GM19043 (cell line): Measurements from ENCODE around the gene SPEG.

Experiments used
- ATAC-seq: cut with Tn5 transposase; IDR thresholded peaks from one replicate; pipeline ENCODE4 v1.9.1; 2021; ENCODE audit warnings: low read depth; ENCODE audit not compliant: unreplicated experiment

Gene SPEG

GRCh38 chr2:219441451-219442255, 7.0 kb downstream of the SPEG start:
- ATAC-seq, result no peak

GRCh38 chr2:219442256-219443015, 7.8 kb downstream of the SPEG start:
- ATAC-seq, result no peak

GRCh38 chr2:219443016-219443696, 8.5 kb downstream of the SPEG start:
- ATAC-seq, result no peak

GRCh38 chr2:219443697-219444023, 9.0 kb downstream of the SPEG start:
- ATAC-seq, result no peak

GRCh38 chr2:219444566-219445091, 10.0 kb downstream of the SPEG start:
- no peak for ATAC-seq

- no peak for ATAC-seq
These were observed 10.6 kb downstream of the SPEG start for GRCh38 chr2:219445220-219445640.

- no peak for ATAC-seq
These were observed 11.5 kb downstream of the SPEG start for GRCh38 chr2:219446101-219446504.

- ATAC-seq, result no peak
These were observed 12.0 kb downstream of the SPEG start for GRCh38 chr2:219446689-219447088.

- ATAC-seq, result no peak
These were observed 12.8 kb downstream of the SPEG start for GRCh38 chr2:219447242-219448098.

GRCh38 chr2:219448099-219448775, 13.6 kb downstream of the SPEG start:
- ATAC-seq, result no peak

- no peak for ATAC-seq
These were observed 14.2 kb downstream of the SPEG start for GRCh38 chr2:219448776-219449341.

GRCh38 chr2:219449609-219450008, 15.0 kb downstream of the SPEG start:
- no peak for ATAC-seq

- ATAC-seq, result no peak
These were observed 17.2 kb downstream of the SPEG start for GRCh38 chr2:219451661-219452360.

GRCh38 chr2:219452361-219453317, 18.0 kb downstream of the SPEG start:
- no peak for ATAC-seq

- ATAC-seq, result no peak
These were observed 19.3 kb downstream of the SPEG start for GRCh38 chr2:219453671-219454590.

- no peak for ATAC-seq
These were observed 20.9 kb downstream of the SPEG start for GRCh38 chr2:219455581-219455980.
